Ureter (tissue), 1 donor: Measurements from ENCODE around the gene BCL2. TPM values are rescaled to one million over a fixed set of nuclear protein-coding genes. Genes with fewer than 3 reads are reported as not detected.
A peak's percentile ranks its signal among the peaks of the same experiment; 100 is the strongest.

Experiments used
- DNase-seq: peaks from one replicate; pipeline ENCODE4 v3.0.0-alpha.2; 2020; ENCODE audit warnings: low spot score
- total RNA-seq: library from RNA; stranded (reverse); gene quantifications from one replicate; pipeline ENCODE4 v1.2.4, GENCODE V29; 2023
- donor health status: DM: yes; HTN: yes; CAD: no.

The BCL2 gene
- total RNA-seq, 1 donor from 2014 or later, result 13.3 TPM

- DNase-seq, result no peak
Measured at GRCh38 chr18:63085611-63086010, 234.0 kb downstream of the BCL2 start.

GRCh38 chr18:63084219-63084618, 235.3 kb downstream of the BCL2 start:
- no peak for DNase-seq

- no peak for DNase-seq
Measured at GRCh38 chr18:63083555-63083954, 236.0 kb downstream of the BCL2 start.

- DNase-seq, result no peak
Measured at GRCh38 chr18:63083020-63083531, 236.5 kb downstream of the BCL2 start.

GRCh38 chr18:63082366-63083019, 237.1 kb downstream of the BCL2 start:
- DNase-seq, result no peak

- DNase-seq, result no peak
Measured at GRCh38 chr18:63079114-63079513, 240.5 kb downstream of the BCL2 start.

- DNase-seq, result no peak
Measured at GRCh38 chr18:63078471-63078870, 241.1 kb downstream of the BCL2 start.

GRCh38 chr18:63074981-63075404, 244.6 kb downstream of the BCL2 start:
- DNase-seq, result peak; percentile 78

- no peak for DNase-seq
Measured at GRCh38 chr18:63073481-63073880, 246.1 kb downstream of the BCL2 start.

Other genes with a start within 250 kb of the BCL2 start
- 57.6 TPM for gene KDSR, start 47.4 kb upstream of the BCL2 start, total RNA-seq
- 85.8 TPM for gene VPS4B, start 102.7 kb upstream of the BCL2 start, total RNA-seq
- gene SERPINB5, start 157.2 kb upstream of the BCL2 start, total RNA-seq, result 25.7 TPM
- gene SERPINB12, start 222.6 kb upstream of the BCL2 start, total RNA-seq, result not detected